ENCODE results near the gene GBE1. TPM values are rescaled to one million over a fixed set of nuclear protein-coding genes. Genes with fewer than 3 reads are reported as not detected.

GBE1 gene
- total and polyA plus RNA-seq, 9 of the 15 experiments (the other 6 are each of a cell fraction or from before 2014, with no cell fraction given) = 7.9 to 25.6 (median 13.1) TPM

DNA sequence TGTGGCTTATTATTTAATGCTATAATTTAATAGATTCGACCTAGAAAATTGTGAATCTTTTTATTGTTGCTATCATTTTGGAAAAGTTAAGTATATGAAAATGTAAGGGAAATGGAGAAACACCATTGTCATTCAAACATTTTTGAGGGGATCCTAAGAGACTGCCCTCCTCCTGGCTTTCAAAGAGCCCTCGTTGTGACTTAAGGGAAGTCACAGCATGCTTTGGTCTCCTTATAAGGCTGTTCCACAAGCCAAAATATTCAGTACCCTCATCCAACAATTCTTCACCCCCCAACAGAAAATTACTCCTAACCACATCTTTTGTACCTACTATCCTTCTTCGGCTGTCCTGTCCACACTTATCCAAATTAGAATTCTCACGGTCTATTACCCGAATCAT lies 140.2 kb downstream of the GBE1 start (continued):
- TF ChIP-seq, protein P1, sequence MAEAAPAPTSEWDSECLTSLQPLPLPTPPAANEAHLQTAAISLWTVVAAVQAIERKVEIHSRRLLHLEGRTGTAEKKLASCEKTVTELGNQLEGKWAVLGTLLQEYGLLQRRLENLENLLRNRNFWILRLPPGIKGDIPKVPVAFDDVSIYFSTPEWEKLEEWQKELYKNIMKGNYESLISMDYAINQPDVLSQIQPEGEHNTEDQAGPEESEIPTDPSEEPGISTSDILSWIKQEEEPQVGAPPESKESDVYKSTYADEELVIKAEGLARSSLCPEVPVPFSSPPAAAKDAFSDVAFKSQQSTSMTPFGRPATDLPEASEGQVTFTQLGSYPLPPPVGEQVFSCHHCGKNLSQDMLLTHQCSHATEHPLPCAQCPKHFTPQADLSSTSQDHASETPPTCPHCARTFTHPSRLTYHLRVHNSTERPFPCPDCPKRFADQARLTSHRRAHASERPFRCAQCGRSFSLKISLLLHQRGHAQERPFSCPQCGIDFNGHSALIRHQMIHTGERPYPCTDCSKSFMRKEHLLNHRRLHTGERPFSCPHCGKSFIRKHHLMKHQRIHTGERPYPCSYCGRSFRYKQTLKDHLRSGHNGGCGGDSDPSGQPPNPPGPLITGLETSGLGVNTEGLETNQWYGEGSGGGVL (CRISPR knock-in tag; IDR thresholded peaks at IDR 0.05) = no peak

DNA sequence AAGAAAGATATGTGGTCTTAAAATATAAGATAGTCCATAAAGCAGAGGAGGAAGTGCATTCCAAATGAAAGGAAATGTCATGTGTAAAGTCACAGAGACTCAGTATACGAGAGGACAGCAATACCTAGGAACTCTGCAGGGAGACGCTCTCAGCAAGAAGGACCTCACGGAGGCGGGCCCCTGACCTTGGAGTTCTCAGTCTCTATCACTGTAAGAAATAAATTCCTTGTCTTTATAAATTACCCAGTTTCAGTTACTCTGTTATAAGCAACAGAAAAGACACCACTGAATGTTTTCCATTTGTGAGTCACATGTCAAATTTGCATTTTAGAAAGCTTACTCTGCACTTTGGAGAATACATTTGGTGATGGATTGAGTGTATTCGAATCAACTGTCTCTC lies 140.6 kb downstream of the GBE1 start:
- Histone ChIP-seq H3K4me2 (ENCODE audit: insufficient read depth, low read length) (no peak overlapping the region), H2AFZ (ENCODE audit: low read depth, low read length) (no peak overlapping the region), H4K20me1 (replicated peaks; ENCODE audit: control insufficient read depth, insufficient read depth, low read length) (no peaks in the 10 kb centered on the region), H3K4me1 (replicated peaks in 1 of 2; ENCODE audit: control insufficient read depth in 2 of 2, insufficient read depth in 2 of 2, low read length in 2 of 2) (no peaks in the 10 kb centered on the region), H3K9ac (ENCODE audit: insufficient read depth in 1 of 2, low read depth in 2 of 2, low read length in 2 of 2) (no peak overlapping the region), H3K4me3 (no peak overlapping the region), H3K9me1 (ENCODE audit: control insufficient read depth, insufficient read depth, low read length) (no peaks in the 10 kb centered on the region), H3K36me3 (ENCODE audit: control insufficient read depth, insufficient read depth, low read length) (no peaks in the 10 kb centered on the region), H3K9me3 (replicated peaks; ENCODE audit: control insufficient read depth, insufficient read depth, low read depth, low read length) (no peaks in the 10 kb centered on the region), H3K27ac (ENCODE audit: extremely low read depth, low read depth, low read length) (no peak overlapping the region), H3K79me2 (ENCODE audit: control insufficient read depth, insufficient read depth, low read length) (no peaks in the 10 kb centered on the region), H3K27me3 (ENCODE audit: control insufficient read depth in 2 of 2, insufficient read depth in 2 of 2, low read length in 2 of 2) (no peaks in the 10 kb centered on the region)
- ATAC-seq (no peak), DNase-seq (ENCODE audit: extremely low read depth in 1 of 4, low spot score in 3 of 4) (no peak), FAIRE-seq (no peak)
- POLR2A ChIA-PET = interaction anchor here (0.7 kb wide), 1 partner anchor 22 kb away, joined by 3 read pairs; no protein-coding TSS in a partner anchor
- CTCF ChIA-PET (ENCODE audit: low intra/inter-chr PET ratio) = no interaction called here
- BruUV-seq (replicated peaks) = no TSS peak
- in situ Hi-C loops (cut with MboI) (no loop called here), intact Hi-C loops (cut with micrococcal nuclease) (no loop called here)
- WGBS (ENCODE audit: insufficient coverage, low coverage, missing lambda C conversion rate) = 89% methylated on average over 5 of the region's 5 CpGs
- TF ChIP-seq ZBTB1 (CRISPR knock-in tag; IDR thresholded peaks at IDR 0.05; ENCODE audit: borderline replicate concordance, low read depth) (no peak), HDAC1 (IDR thresholded peaks at IDR 0.05) (no peak), CCAR2 (IDR thresholded peaks at IDR 0.05; ENCODE audit: low read depth, low read length) (no peak), NFXL1 (CRISPR knock-in tag; IDR thresholded peaks at IDR 0.05) (no peak), MED1 (CRISPR knock-in tag; IDR thresholded peaks at IDR 0.05; ENCODE audit: borderline replicate concordance) (no peak), NR1H2 (CRISPR knock-in tag; IDR thresholded peaks at IDR 0.05) (no peak), NFIC (IDR thresholded peaks at IDR 0.05) (no peak)
- TF ChIP-seq, protein P2, sequence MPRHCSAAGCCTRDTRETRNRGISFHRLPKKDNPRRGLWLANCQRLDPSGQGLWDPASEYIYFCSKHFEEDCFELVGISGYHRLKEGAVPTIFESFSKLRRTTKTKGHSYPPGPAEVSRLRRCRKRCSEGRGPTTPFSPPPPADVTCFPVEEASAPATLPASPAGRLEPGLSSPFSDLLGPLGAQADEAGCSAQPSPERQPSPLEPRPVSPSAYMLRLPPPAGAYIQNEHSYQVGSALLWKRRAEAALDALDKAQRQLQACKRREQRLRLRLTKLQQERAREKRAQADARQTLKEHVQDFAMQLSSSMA (CRISPR knock-in tag; IDR thresholded peaks at IDR 0.05) = no peak
- TF ChIP-seq, protein P3, sequence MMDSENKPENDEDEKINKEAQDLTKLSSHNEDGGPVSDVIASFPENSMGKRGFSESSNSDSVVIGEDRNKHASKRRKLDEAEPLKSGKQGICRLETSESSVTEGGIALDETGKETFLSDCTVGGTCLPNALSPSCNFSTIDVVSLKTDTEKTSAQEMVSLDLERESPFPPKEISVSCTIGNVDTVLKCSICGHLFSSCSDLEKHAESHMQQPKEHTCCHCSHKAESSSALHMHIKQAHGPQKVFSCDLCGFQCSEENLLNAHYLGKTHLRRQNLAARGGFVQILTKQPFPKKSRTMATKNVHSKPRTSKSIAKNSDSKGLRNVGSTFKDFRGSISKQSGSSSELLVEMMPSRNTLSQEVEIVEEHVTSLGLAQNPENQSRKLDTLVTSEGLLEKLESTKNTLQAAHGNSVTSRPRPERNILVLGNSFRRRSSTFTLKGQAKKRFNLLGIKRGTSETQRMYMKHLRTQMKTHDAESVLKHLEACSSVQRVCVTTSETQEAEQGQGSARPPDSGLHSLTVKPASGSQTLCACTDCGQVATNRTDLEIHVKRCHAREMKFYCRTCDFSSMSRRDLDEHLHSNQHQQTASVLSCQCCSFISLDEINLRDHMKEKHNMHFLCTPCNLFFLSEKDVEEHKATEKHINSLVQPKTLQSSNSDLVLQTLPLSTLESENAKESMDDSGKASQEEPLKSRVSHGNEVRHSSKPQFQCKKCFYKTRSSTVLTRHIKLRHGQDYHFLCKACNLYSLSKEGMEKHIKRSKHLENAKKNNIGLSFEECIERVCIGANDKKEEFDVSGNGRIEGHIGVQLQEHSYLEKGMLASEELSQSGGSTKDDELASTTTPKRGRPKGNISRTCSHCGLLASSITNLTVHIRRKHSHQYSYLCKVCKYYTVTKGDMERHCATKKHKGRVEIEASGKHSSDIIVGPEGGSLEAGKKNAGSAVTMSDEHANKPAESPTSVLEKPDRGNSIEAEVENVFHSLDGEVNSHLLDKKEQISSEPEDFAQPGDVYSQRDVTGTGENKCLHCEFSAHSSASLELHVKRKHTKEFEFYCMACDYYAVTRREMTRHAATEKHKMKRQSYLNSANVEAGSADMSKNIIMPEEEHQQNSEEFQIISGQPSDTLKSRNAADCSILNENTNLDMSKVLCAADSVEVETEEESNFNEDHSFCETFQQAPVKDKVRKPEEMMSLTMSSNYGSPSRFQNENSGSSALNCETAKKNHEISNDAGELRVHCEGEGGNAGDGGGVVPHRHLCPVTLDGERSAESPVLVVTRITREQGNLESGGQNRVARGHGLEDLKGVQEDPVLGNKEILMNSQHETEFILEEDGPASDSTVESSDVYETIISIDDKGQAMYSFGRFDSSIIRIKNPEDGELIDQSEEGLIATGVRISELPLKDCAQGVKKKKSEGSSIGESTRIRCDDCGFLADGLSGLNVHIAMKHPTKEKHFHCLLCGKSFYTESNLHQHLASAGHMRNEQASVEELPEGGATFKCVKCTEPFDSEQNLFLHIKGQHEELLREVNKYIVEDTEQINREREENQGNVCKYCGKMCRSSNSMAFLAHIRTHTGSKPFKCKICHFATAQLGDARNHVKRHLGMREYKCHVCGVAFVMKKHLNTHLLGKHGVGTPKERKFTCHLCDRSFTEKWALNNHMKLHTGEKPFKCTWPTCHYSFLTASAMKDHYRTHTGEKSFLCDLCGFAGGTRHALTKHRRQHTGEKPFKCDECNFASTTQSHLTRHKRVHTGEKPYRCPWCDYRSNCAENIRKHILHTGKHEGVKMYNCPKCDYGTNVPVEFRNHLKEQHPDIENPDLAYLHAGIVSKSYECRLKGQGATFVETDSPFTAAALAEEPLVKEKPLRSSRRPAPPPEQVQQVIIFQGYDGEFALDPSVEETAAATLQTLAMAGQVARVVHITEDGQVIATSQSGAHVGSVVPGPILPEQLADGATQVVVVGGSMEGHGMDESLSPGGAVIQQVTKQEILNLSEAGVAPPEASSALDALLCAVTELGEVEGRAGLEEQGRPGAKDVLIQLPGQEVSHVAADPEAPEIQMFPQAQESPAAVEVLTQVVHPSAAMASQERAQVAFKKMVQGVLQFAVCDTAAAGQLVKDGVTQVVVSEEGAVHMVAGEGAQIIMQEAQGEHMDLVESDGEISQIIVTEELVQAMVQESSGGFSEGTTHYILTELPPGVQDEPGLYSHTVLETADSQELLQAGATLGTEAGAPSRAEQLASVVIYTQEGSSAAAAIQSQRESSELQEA (IDR thresholded peaks at IDR 0.05; ENCODE audit: low read depth) = no peak
